OCI-LY7 (cell line): ENCODE data around the gene MTHFS. TPM values are rescaled to one million over a fixed set of nuclear protein-coding genes. Genes with fewer than 3 reads are reported as not detected.

Source experiments
- BruUV-seq: library from RNA; stranded (reverse); fragments of 400-500 nt; replicated peaks from 2 replicates; lab custom pipeline; 2021; lab: Mats Ljungman, UMichigan
- CTCF ChIA-PET: fragments of 300-600 bp; sonication (Branson Sonifier 250); formaldehyde crosslinking; loops from one replicate; lab custom pipeline; 2022; ENCODE audit warnings: antibody characterized with exemption; ENCODE audit not compliant: unreplicated experiment; lab: Charles Lee
- POLR2A ChIA-PET: fragments of 300-600 bp; sonication (Branson Sonifier 250); formaldehyde crosslinking; loops from one replicate; lab custom pipeline; 2022; ENCODE audit warnings: antibody characterized with exemption; lab: Charles Lee
- DNase-seq: peaks from one replicate; pipeline ENCODE4 v3.0.0-alpha.2; 2015; ENCODE audit warnings: low spot score
- H2AFZ ChIP-seq: fragments of 200-600 bp; sonication (generic), shearing (Covaris generic); 2 replicates; pipeline ENCODE4 v1.6.1; 2014; ENCODE audit warnings: mild to moderate bottlenecking, antibody characterized with exemption, low read length, moderate library complexity
- H3K27ac ChIP-seq: fragments of 200-600 bp; sonication (generic); 2 replicates; pipeline ENCODE4 v1.5.1; 2014; ENCODE audit warnings: mixed run types, low read depth, mild to moderate bottlenecking, moderate library complexity, low read length, inconsistent platforms; ENCODE audit not compliant: poor library complexity, severe bottlenecking
- H3K36me3 ChIP-seq: fragments of 200-600 bp; sonication (generic); 2 replicates; pipeline ENCODE4 v1.6.1; 2014; ENCODE audit warnings: mild to moderate bottlenecking, antibody characterized with exemption, low read length, moderate library complexity, mixed read lengths; ENCODE audit not compliant: insufficient read depth
- H3K4me1 ChIP-seq: fragments of 200-600 bp; sonication (generic); 2 replicates; pipeline ENCODE4 v1.5.1; 2014; ENCODE audit warnings: mild to moderate bottlenecking, low read length; ENCODE audit not compliant: insufficient read depth, poor library complexity, severe bottlenecking
- H3K4me2 ChIP-seq: fragments of 200-600 bp; sonication (generic); 2 replicates; pipeline ENCODE4 v1.6.1; 2014; ENCODE audit warnings: mild to moderate bottlenecking, low read length
- H3K4me3 ChIP-seq: fragments of 200-600 bp; sonication (generic); 2 replicates; pipeline ENCODE4 v1.5.1; 2014; ENCODE audit warnings: mild to moderate bottlenecking, low read depth, low read length; ENCODE audit not compliant: poor library complexity, severe bottlenecking
- H3K79me2 ChIP-seq: fragments of 200-600 bp; sonication (generic); 2 replicates; pipeline ENCODE4 v1.6.1; 2016; ENCODE audit warnings: low read depth, mild to moderate bottlenecking, low read length, moderate library complexity, mixed read lengths; ENCODE audit not compliant: insufficient read depth
- H3K9me2 ChIP-seq: fragments of 200-600 bp; sonication (generic); 2 replicates; pipeline ENCODE4 v1.6.1; 2016; ENCODE audit warnings: mild to moderate bottlenecking, low read length, mixed read lengths; ENCODE audit not compliant: insufficient read depth
- H3K9me3 ChIP-seq: fragments of 200-600 bp; sonication (generic); 2 replicates; pipeline ENCODE4 v1.6.1; 2014; ENCODE audit warnings: mild to moderate bottlenecking, mixed run types, low read length, mixed read lengths
- H4K20me1 ChIP-seq: fragments of 200-600 bp; sonication (generic); 2 replicates; pipeline ENCODE4 v1.6.1; 2014; ENCODE audit warnings: mild to moderate bottlenecking, antibody characterized with exemption, low read length, moderate library complexity, mixed read lengths; ENCODE audit not compliant: insufficient read depth
- EZH2phosphoT487 ChIP-seq: fragments of 200-600 bp; sonication (generic); IDR thresholded peaks from 2 replicates; pipeline ENCODE4 v1.6.1; 2018; ENCODE audit warnings: low read depth, borderline replicate concordance, mild to moderate bottlenecking, mixed run types, antibody characterized with exemption, low read length, moderate library complexity, mixed read lengths
- intact Hi-C: fragments of 100-400 bp; cut with micrococcal nuclease; formaldehyde crosslinking; loops from one replicate; pipeline ENCODE4 v1.10.0; 2022; ENCODE audit not compliant: unreplicated experiment
- total RNA-seq, 2 experiments: library from RNA; depleted of rRNA in 1 of 2; stranded (reverse); fragments of >200 nt in 1 of 2; shearing (Covaris generic) in 1 of 2; gene quantifications; 2 replicates each; pipeline ENCODE4 v1.2.3, GENCODE V29; 2014 to 2022
- TF ChIP-seq, protein P1 (sequence below): fragments of 200-600 bp; sonication (generic); conservative IDR thresholded peaks from 2 replicates; pipeline ENCODE4 v1.5.1; 2014; ENCODE audit warnings: mild to moderate bottlenecking, antibody characterized with exemption, low read length, moderate library complexity, mixed read lengths

MTHFS gene
- total RNA-seq, 2 experiments from 2014 or later = 12.4 to 32.3 TPM

DNA sequence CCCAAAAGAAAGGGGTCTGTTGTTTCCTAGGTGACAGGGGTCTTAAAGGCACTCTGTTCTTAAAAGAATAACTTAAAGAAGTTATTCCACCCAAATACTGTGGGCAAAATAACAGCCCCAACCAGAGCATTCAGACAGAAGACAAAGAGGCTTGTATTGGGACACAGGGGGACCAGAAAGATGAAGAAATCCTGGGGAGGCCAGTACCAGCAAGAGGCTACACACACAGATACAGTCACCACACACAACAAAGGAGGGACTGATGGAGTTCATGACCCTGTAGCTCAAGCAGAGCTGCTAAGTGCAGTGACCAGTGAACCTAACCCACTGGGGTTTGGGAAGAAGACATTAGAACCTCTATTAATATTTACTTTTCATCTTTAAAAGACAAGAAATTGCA lies 59.0 kb downstream of the MTHFS start:
- ChIA-PET POLR2A (interaction anchor here (1.2 kb wide), 1 partner anchor 15 kb away, joined by 3 read pairs; no protein-coding TSS in a partner anchor), CTCF (no interaction called here)
- DNase-seq = no peak
- Histone ChIP-seq H4K20me1 (no peaks in the 10 kb centered on the region), H3K4me3 (no peak overlapping the region), H3K9me2 (no peaks in the 10 kb centered on the region), H2AFZ (no peak overlapping the region), H3K9me3 (no peaks in the 10 kb centered on the region), H3K36me3 (no peaks in the 10 kb centered on the region; the same call in 1 of the 2 replicates), H3K4me2 (no peak overlapping the region), H3K79me2 (no peaks in the 10 kb centered on the region), H3K27ac (no peak overlapping the region), H3K4me1 (no peaks in the 10 kb centered on the region)
- BruUV-seq = no TSS peak
- intact Hi-C loops = no loop called here
- no peak for TF ChIP-seq EZH2phosphoT487
- TF ChIP-seq, protein P1, sequence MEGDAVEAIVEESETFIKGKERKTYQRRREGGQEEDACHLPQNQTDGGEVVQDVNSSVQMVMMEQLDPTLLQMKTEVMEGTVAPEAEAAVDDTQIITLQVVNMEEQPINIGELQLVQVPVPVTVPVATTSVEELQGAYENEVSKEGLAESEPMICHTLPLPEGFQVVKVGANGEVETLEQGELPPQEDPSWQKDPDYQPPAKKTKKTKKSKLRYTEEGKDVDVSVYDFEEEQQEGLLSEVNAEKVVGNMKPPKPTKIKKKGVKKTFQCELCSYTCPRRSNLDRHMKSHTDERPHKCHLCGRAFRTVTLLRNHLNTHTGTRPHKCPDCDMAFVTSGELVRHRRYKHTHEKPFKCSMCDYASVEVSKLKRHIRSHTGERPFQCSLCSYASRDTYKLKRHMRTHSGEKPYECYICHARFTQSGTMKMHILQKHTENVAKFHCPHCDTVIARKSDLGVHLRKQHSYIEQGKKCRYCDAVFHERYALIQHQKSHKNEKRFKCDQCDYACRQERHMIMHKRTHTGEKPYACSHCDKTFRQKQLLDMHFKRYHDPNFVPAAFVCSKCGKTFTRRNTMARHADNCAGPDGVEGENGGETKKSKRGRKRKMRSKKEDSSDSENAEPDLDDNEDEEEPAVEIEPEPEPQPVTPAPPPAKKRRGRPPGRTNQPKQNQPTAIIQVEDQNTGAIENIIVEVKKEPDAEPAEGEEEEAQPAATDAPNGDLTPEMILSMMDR = no peak

DNA sequence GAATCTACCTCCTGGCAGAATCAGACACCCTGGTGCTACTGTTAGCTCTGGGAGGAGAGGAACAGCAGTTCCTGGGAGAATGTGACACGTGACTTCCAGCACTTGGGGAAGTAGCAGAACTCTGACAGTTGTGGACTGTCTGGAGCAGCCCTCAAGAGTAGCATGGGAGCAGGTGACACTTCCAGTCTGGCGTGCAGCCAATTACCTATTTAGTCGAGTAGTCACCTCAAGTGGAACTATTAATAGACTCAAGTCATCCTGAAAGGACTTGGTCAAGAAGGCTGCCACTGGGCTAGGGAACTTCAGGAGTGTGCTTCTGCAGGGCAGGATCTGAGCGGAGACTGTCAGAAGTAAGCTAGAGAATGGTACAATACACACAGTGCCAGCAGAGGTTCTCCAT lies 62.3 kb downstream of the MTHFS start:
- H3K27ac ChIP-seq = no peak overlapping the region
- no peaks in the 10 kb centered on the region for H4K20me1 ChIP-seq
- H3K9me2 ChIP-seq = no peaks in the 10 kb centered on the region
- ChIA-PET POLR2A (no interaction called here), CTCF (no interaction called here)
- intact Hi-C loops = no loop called here
- H3K4me1 ChIP-seq = no peaks in the 10 kb centered on the region
- no peak for DNase-seq
- H3K4me3 ChIP-seq = no peak overlapping the region
- no peak overlapping the region for H3K4me2 ChIP-seq
- BruUV-seq = no TSS peak
- no peaks in the 10 kb centered on the region; the same call in 1 of the 2 replicates for H3K36me3 ChIP-seq
- H2AFZ ChIP-seq = no peak overlapping the region
- TF ChIP-seq EZH2phosphoT487 = no peak
- TF ChIP-seq, protein P1 = no peak
- H3K79me2 ChIP-seq = no peaks in the 10 kb centered on the region
- no peaks in the 10 kb centered on the region for H3K9me3 ChIP-seq

DNA sequence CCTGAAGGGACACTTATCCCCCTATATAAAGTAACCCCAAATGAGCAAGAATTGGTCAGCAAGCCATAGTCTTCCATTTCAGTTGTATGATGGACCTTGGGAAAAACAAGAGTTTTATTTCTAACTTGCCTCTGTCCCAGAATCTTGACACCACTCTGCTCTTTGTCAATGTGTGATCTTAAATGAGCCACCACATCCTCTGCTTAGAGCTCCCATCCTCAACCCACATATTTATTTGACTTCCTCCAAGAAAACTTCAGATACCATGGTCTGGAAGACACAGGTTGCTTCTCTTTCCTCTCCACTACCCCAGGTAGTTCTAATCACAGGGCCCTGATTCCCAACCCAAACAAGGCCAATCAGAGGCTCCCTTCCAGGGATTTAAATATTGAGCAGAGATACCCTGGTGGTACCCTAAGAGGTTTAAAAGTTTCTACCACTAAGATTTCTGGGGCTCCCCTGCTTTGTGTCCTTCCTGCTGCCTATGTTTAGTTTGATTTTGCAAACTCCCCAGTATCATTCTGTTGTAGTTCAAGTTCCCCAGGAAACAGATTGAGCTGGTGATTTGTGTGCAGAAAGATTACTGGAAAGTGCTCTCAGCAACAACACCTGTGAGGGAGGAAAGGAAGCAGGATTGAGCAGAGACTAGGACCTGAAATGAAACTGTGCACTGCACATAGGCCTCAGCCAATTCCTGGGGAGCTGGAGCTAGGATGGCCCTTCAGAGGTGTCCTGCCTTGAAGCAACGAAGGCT lies 64.3 kb downstream of the MTHFS start:
- ChIA-PET POLR2A (no interaction called here), CTCF (no interaction called here)
- Histone ChIP-seq H3K79me2 (no peaks in the 10 kb centered on the region), H2AFZ (no peak overlapping the region), H3K27ac (no peak overlapping the region), H3K4me2 (no peak overlapping the region), H3K36me3 (no peaks in the 10 kb centered on the region), H3K4me3 (no peak overlapping the region), H3K4me1 (no peaks in the 10 kb centered on the region), H3K9me2 (no peaks in the 10 kb centered on the region), H4K20me1 (no peaks in the 10 kb centered on the region), H3K9me3 (no peaks in the 10 kb centered on the region)
- no peak for DNase-seq
- TF ChIP-seq, protein P1 = no peak
- TF ChIP-seq EZH2phosphoT487 = no peak
- intact Hi-C loops = no loop called here
- BruUV-seq = no TSS peak
